Measurements from ENCODE around the gene FBXO41. TPM values are rescaled to one million over a fixed set of nuclear protein-coding genes. Genes with fewer than 3 reads are reported as not detected.

Gene FBXO41
- total RNA-seq, 8 experiments from 2014 or later: 3.9 to 7.6 (median 5.6) TPM

- H3K27ac ChIP-seq: no peak overlapping the region
- H3K4me3 ChIP-seq: no peak overlapping the region
- no peaks in the 10 kb centered on the region for H3K4me1 ChIP-seq (replicated peaks in 1 of 2)
- no peak for ATAC-seq (replicated peaks in 6 of 8)
- in situ Hi-C loops (cut with MboI; ENCODE audit: low pct_unique_long_range_greater_than_20kb in 2 of 9, low sequenced_read_pairs in 9 of 9, unreplicated experiment in 9 of 9): no loop called here
- WGBS, 10 experiments: 0 to 100% (median 90%) methylated on average over 1 to 4 of the region's 4 CpGs; no CpG with 5 or more reads in 5 of the 10 experiments
Observed at GRCh38 chr2:73223821-73224220, 60.5 kb downstream of the FBXO41 start.

GRCh38 chr2:73218298-73218697 lies 66.0 kb downstream of the FBXO41 start:
- Histone ChIP-seq H3K27ac (no peak overlapping the region), H3K4me1 (replicated peaks in 1 of 2) (peaks cover 13% of the 10 kb centered on the region in 2 donors), H3K4me3 (no peak overlapping the region)
- no peak for ATAC-seq (replicated peaks in 6 of 8)
- in situ Hi-C loops (cut with MboI; ENCODE audit: low pct_unique_long_range_greater_than_20kb in 2 of 9, low sequenced_read_pairs in 9 of 9, unreplicated experiment in 9 of 9): no loop called here

GRCh38 chr2:73217826-73218225 lies 66.5 kb downstream of the FBXO41 start:
- Histone ChIP-seq H3K4me1 (replicated peaks in 1 of 2) (peaks cover 13 to 17% of the 10 kb centered on the region in 2 donors), H3K4me3 (no peak overlapping the region), H3K27ac (no peak overlapping the region)
- 33 to 100% (median 100%) methylated on average over 1 to 2 of the region's 2 CpGs; no CpG with 5 or more reads in 3 of the 10 experiments for WGBS, 10 experiments
- no peak for ATAC-seq (replicated peaks in 6 of 8)
- in situ Hi-C loops (cut with MboI; ENCODE audit: low pct_unique_long_range_greater_than_20kb in 2 of 9, low sequenced_read_pairs in 9 of 9, unreplicated experiment in 9 of 9): no loop called here

- in situ Hi-C loops (cut with MboI; ENCODE audit: low pct_unique_long_range_greater_than_20kb in 2 of 9, low sequenced_read_pairs in 9 of 9, unreplicated experiment in 9 of 9): no loop called here
- Histone ChIP-seq H3K27ac (no peak overlapping the region), H3K4me3 (no peak overlapping the region), H3K4me1 (replicated peaks in 1 of 2) (peaks cover 15 to 19% of the 10 kb centered on the region in 2 donors)
- ATAC-seq (replicated peaks in 6 of 8): no peak
- WGBS, 10 experiments: 84 to 100% (median 95%) methylated on average over 1 to 5 of the region's 5 CpGs; no CpG with 5 or more reads in 2 of the 10 experiments
Observed at GRCh38 chr2:73217160-73217559, 67.1 kb downstream of the FBXO41 start.

GRCh38 chr2:73215254-73215653 lies 69.0 kb downstream of the FBXO41 start:
- Histone ChIP-seq H3K27ac (peak overlapping the region in 1 of 2 donors; percentile 19), H3K4me1 (replicated peaks in 1 of 2) (peaks cover 15 to 19% of the 10 kb centered on the region in 2 donors), H3K4me3 (peak overlapping the region; percentile 48 to 91 (median 71))
- 0 to 77% (median 50%) methylated on average over 1 to 4 of the region's 4 CpGs; no CpG with 5 or more reads in 3 of the 10 experiments for WGBS, 10 experiments
- no peak for ATAC-seq (replicated peaks in 6 of 8)
- in situ Hi-C loops (cut with MboI; ENCODE audit: low pct_unique_long_range_greater_than_20kb in 2 of 9, low sequenced_read_pairs in 9 of 9, unreplicated experiment in 9 of 9): no loop called here

- peak within 1 kb of the TSS; percentile 88 to 97 for H3K27ac ChIP-seq
- in situ Hi-C loops (cut with MboI; ENCODE audit: low pct_unique_long_range_greater_than_20kb in 2 of 9, low sequenced_read_pairs in 9 of 9, unreplicated experiment in 9 of 9): no loop called here
- peaks cover 15 to 19% of the 10 kb centered on the region in 2 donors for H3K4me1 ChIP-seq (replicated peaks in 1 of 2)
- ATAC-seq (replicated peaks in 6 of 8): peak; percentile 80 to 93 (median 91)
- 0 to 7% (median 0%) methylated on average over 1 to 14 of the region's 64 CpGs for WGBS, 10 experiments
- peak within 1 kb of the TSS; percentile 48 to 91 (median 71) for H3K4me3 ChIP-seq
Observed at GRCh38 chr2:73214120-73215035, 69.9 kb downstream of the FBXO41 start, which contains the start of gene SMYD5. Gene SMYD5 (plus strand): TSS chr2:73214245. CDS start chr2:73214267, 22 bp downstream.

GRCh38 chr2:73212448-73213176 lies 71.7 kb downstream of the FBXO41 start:
- WGBS, 10 experiments: 7 to 81% (median 70%) methylated on average over 2 to 11 of the region's 20 CpGs; no CpG with 5 or more reads in 1 of the 10 experiments

GRCh38 chr2:73212098-73212447 lies 72.2 kb downstream of the FBXO41 start:
- Histone ChIP-seq H3K27ac (no peak overlapping the region), H3K4me3 (no peak overlapping the region), H3K4me1 (replicated peaks in 1 of 2) (peaks cover 15 to 19% of the 10 kb centered on the region in 2 donors)
- WGBS, 10 experiments: 17 to 81% (median 56%) methylated on average over 1 to 7 of the region's 7 CpGs; no CpG with 5 or more reads in 3 of the 10 experiments
- ATAC-seq (replicated peaks in 6 of 8): no peak
- in situ Hi-C loops (cut with MboI; ENCODE audit: low pct_unique_long_range_greater_than_20kb in 2 of 9, low sequenced_read_pairs in 9 of 9, unreplicated experiment in 9 of 9): no loop called here

More at GRCh38 chr2:73212448-73213176, 71.7 kb downstream of the FBXO41 start:
- H3K27ac ChIP-seq: peak overlapping the region in 1 of 2 donors; percentile 47
- ATAC-seq (replicated peaks in 6 of 8): peak; percentile 31 to 72 (median 50)
- in situ Hi-C loops (cut with MboI; ENCODE audit: low pct_unique_long_range_greater_than_20kb in 2 of 9, low sequenced_read_pairs in 9 of 9, unreplicated experiment in 9 of 9): no loop called here
- H3K4me3 ChIP-seq: no peak overlapping the region
- peaks cover 15 to 19% of the 10 kb centered on the region in 2 donors for H3K4me1 ChIP-seq (replicated peaks in 1 of 2)

GRCh38 chr2:73210696-73211095 lies 73.6 kb downstream of the FBXO41 start:
- in situ Hi-C loops (cut with MboI; ENCODE audit: low pct_unique_long_range_greater_than_20kb in 2 of 9, low sequenced_read_pairs in 9 of 9, unreplicated experiment in 9 of 9): no loop called here
- WGBS, 10 experiments: 28 to 86% (median 74%) methylated on average over 1 to 4 of the region's 6 CpGs; no CpG with 5 or more reads in 1 of the 10 experiments
- ATAC-seq (replicated peaks in 6 of 8): no peak

GRCh38 chr2:73210019-73210418 lies 74.3 kb downstream of the FBXO41 start:
- H3K4me3 ChIP-seq: no peak overlapping the region
- WGBS, 10 experiments: 20 to 100% (median 60%) methylated on average over 1 to 4 of the region's 4 CpGs; no CpG with 5 or more reads in 1 of the 10 experiments
- ATAC-seq (replicated peaks in 6 of 8): no peak
- H3K27ac ChIP-seq: no peak overlapping the region
- peaks cover 8 to 13% of the 10 kb centered on the region in 2 donors for H3K4me1 ChIP-seq (replicated peaks in 1 of 2)
- in situ Hi-C loops (cut with MboI; ENCODE audit: low pct_unique_long_range_greater_than_20kb in 2 of 9, low sequenced_read_pairs in 9 of 9, unreplicated experiment in 9 of 9): no loop called here

More at GRCh38 chr2:73210696-73211095, 73.6 kb downstream of the FBXO41 start:
- no peak overlapping the region for H3K4me3 ChIP-seq
- no peak overlapping the region for H3K27ac ChIP-seq
- peaks cover 15 to 19% of the 10 kb centered on the region in 2 donors for H3K4me1 ChIP-seq (replicated peaks in 1 of 2)

GRCh38 chr2:73208258-73208657 lies 76.0 kb downstream of the FBXO41 start:
- Histone ChIP-seq H3K4me1 (replicated peaks in 1 of 2) (peaks cover 2 to 6% of the 10 kb centered on the region in 2 donors), H3K4me3 (no peak overlapping the region), H3K27ac (no peak overlapping the region)
- in situ Hi-C loops (cut with MboI; ENCODE audit: low pct_unique_long_range_greater_than_20kb in 2 of 9, low sequenced_read_pairs in 9 of 9, unreplicated experiment in 9 of 9): no loop called here
- ATAC-seq (replicated peaks in 6 of 8): no peak
- WGBS, 10 experiments: 0 to 90% (median 65%) methylated on average over 1 to 3 of the region's 3 CpGs; no CpG with 5 or more reads in 3 of the 10 experiments

- in situ Hi-C loops (cut with MboI; ENCODE audit: low pct_unique_long_range_greater_than_20kb in 2 of 9, low sequenced_read_pairs in 9 of 9, unreplicated experiment in 9 of 9): no loop called here
- Histone ChIP-seq H3K4me3 (no peak overlapping the region), H3K27ac (no peak overlapping the region), H3K4me1 (replicated peaks in 1 of 2) (no peaks in the 10 kb centered on the region)
- ATAC-seq (replicated peaks in 6 of 8): no peak
- WGBS, 10 experiments: 0 to 100% (median 80%) methylated on average over 2 to 6 of the region's 6 CpGs
Observed at GRCh38 chr2:73205611-73206010, 78.7 kb downstream of the FBXO41 start.
